Measurements from ENCODE around the gene FAM193A.
"Not testable (repeated sequence)": the region's sequence is repeated elsewhere in the genome, so short reads cannot be mapped to it uniquely, and the experiment has no call there.

The FAM193A gene

GRCh38 chr4:2618729-2619128 lies 82.3 kb downstream of the FAM193A start:
- DNase-seq (ENCODE audit: low read depth): not testable (repeated sequence)

- no peak for DNase-seq (ENCODE audit: low read depth)
These were observed 83.0 kb downstream of the FAM193A start for GRCh38 chr4:2619459-2619858.

GRCh38 chr4:2621419-2621818 lies 85.0 kb downstream of the FAM193A start:
- DNase-seq (ENCODE audit: low read depth): no peak

GRCh38 chr4:2623442-2623841 lies 87.0 kb downstream of the FAM193A start:
- no peak for DNase-seq (ENCODE audit: low read depth)

- no peak for DNase-seq (ENCODE audit: low read depth)
These were observed 88.5 kb downstream of the FAM193A start for GRCh38 chr4:2624782-2625530.

- DNase-seq (ENCODE audit: low read depth): no peak
These were observed 89.8 kb downstream of the FAM193A start for GRCh38 chr4:2626231-2626630.

GRCh38 chr4:2630556-2631273 lies 94.3 kb downstream of the FAM193A start:
- no peak for DNase-seq (ENCODE audit: low read depth)

- DNase-seq (ENCODE audit: low read depth): no peak
These were observed 97.6 kb downstream of the FAM193A start for GRCh38 chr4:2634014-2634413.

- DNase-seq (ENCODE audit: low read depth): no peak
These were observed 99.9 kb downstream of the FAM193A start for GRCh38 chr4:2636331-2636730.

- not testable (repeated sequence) for DNase-seq (ENCODE audit: low read depth)
These were observed 100.5 kb downstream of the FAM193A start for GRCh38 chr4:2636994-2637393.

GRCh38 chr4:2637956-2638552 lies 101.6 kb downstream of the FAM193A start:
- no peak for DNase-seq (ENCODE audit: low read depth)

GRCh38 chr4:2638730-2639129 lies 102.3 kb downstream of the FAM193A start:
- DNase-seq (ENCODE audit: low read depth): no peak

- no peak for DNase-seq (ENCODE audit: low read depth)
These were observed 106.5 kb downstream of the FAM193A start for GRCh38 chr4:2642968-2643367.

- no peak for DNase-seq (ENCODE audit: low read depth)
These were observed 107.1 kb downstream of the FAM193A start for GRCh38 chr4:2643555-2643954.

- no peak for DNase-seq (ENCODE audit: low read depth)
These were observed 110.1 kb downstream of the FAM193A start for GRCh38 chr4:2646396-2647149.

- no peak for DNase-seq (ENCODE audit: low read depth)
These were observed 111.1 kb downstream of the FAM193A start for GRCh38 chr4:2647403-2648158.

- DNase-seq (ENCODE audit: low read depth): no peak
These were observed 111.8 kb downstream of the FAM193A start for GRCh38 chr4:2648159-2648814.

- no peak for DNase-seq (ENCODE audit: low read depth)
These were observed 113.2 kb downstream of the FAM193A start for GRCh38 chr4:2649604-2650114.

- DNase-seq (ENCODE audit: low read depth): no peak
These were observed 113.8 kb downstream of the FAM193A start for GRCh38 chr4:2650276-2650675.

- DNase-seq (ENCODE audit: low read depth): no peak
These were observed 115.1 kb downstream of the FAM193A start for GRCh38 chr4:2651546-2651945.

- DNase-seq (ENCODE audit: low read depth): no peak
These were observed 115.6 kb downstream of the FAM193A start for GRCh38 chr4:2651998-2652397.

All from activated T-helper 9 cell treated with anti-CD3 and anti-CD28 coated beads, Interleukin-2, amount 50 U/mL, for 16 hours (primary cell).